Hindlimb muscle (tissue), 1 donor: ENCODE results near the gene ZNF428. TPM values are rescaled to one million over a fixed set of nuclear protein-coding genes. Genes with fewer than 3 reads are reported as not detected.

Experiments used
- DNase-seq: peaks from one replicate; pipeline ENCODE4 v3.0.0-alpha.2; 2013
- polyA plus RNA-seq: library from polyadenylated mRNA; unstranded; fragments of 120-200 nt; gene quantifications from one replicate; pipeline ENCODE4 v1.2.1, GENCODE V29; 2013; ENCODE audit not compliant: insufficient read length

Gene ZNF428
- polyA plus RNA-seq, 1 donor, result 64.9 TPM

- no peak for DNase-seq
Observed at GRCh38 chr19:43561139-43561970, 58.1 kb downstream of the ZNF428 start.

GRCh38 chr19:43560687-43561086, 58.7 kb downstream of the ZNF428 start:
- no peak for DNase-seq

Other genes starting within 250 kb of the ZNF428 start
- gene TEX101, start 204.7 kb downstream of the ZNF428 start, polyA plus RNA-seq, result not detected
- 2.4 TPM for gene LYPD3, start 154.0 kb downstream of the ZNF428 start, polyA plus RNA-seq
- gene PHLDB3, start 114.9 kb downstream of the ZNF428 start, polyA plus RNA-seq, result 6.4 TPM
- 18.0 TPM for gene ETHE1, start 92.4 kb downstream of the ZNF428 start, polyA plus RNA-seq
- gene ZNF575, start 86.4 kb downstream of the ZNF428 start, polyA plus RNA-seq, result 6.7 TPM
- gene XRCC1, start 44.1 kb downstream of the ZNF428 start, polyA plus RNA-seq, result 39.5 TPM
- 2.9 TPM for gene PINLYP, start 43.8 kb downstream of the ZNF428 start, polyA plus RNA-seq
- gene IRGQ, start 23.5 kb downstream of the ZNF428 start, polyA plus RNA-seq, result 13.8 TPM
- gene ZNF576, start 23.0 kb downstream of the ZNF428 start, polyA plus RNA-seq, result 9.9 TPM
- gene SRRM5, start 7.5 kb downstream of the ZNF428 start, polyA plus RNA-seq, result 0.52 TPM
- gene CADM4, start 20.2 kb upstream of the ZNF428 start, polyA plus RNA-seq, result 7.8 TPM
- gene PLAUR, start 50.5 kb upstream of the ZNF428 start, polyA plus RNA-seq, result 6.5 TPM
- not detected for gene IRGC, start 96.4 kb upstream of the ZNF428 start, polyA plus RNA-seq
- gene SMG9, start 135.3 kb upstream of the ZNF428 start, polyA plus RNA-seq, result 40.9 TPM
- gene KCNN4, start 161.3 kb upstream of the ZNF428 start, polyA plus RNA-seq, result 1.1 TPM
- gene LYPD5, start 182.8 kb upstream of the ZNF428 start, polyA plus RNA-seq, result 0.52 TPM
- 8.3 TPM for gene ZNF283, start 207.7 kb upstream of the ZNF428 start, polyA plus RNA-seq